Measurements from ENCODE around the gene CAPN2. TPM values are rescaled to one million over a fixed set of nuclear protein-coding genes. Genes with fewer than 3 reads are reported as not detected.
"Not testable (repeated sequence)": the region's sequence is repeated elsewhere in the genome, so short reads cannot be mapped to it uniquely, and the experiment has no call there.

The CAPN2 gene
- total and polyA plus RNA-seq, 3 donors from 2014 or later = 99.0 to 179 (median 174) TPM

DNA sequence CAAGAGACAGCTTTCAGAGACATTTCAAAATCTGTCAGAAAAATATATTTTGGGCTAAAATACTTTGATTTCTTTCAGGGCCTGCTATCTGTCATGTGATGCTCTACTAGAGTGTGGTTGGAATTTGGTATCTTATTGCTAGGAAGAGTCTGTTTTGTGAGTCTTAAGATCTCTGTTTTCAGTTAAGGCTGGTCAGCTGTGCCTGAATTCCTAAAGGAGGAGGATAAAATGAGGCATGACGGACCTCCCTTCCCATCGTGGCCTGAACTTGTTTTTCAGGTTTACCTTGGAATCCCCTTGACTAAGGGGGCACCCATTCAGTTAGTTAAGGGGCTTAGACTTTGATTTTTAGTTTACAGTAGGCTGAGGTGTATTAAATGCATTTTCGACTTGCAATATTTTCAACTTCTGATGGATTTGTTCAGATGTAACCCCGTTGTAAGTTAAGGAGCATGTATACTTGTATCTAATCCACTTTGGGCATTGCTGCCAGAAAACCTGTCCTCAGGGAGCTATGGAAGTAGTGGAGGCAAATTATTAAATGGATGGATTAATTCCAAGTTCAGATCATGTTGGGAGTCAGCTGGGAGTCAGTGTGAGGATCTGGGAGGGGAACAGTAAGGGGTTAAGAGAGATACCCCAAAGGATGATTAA lies 18.3 kb downstream of the CAPN2 start:
- no peak for DNase-seq

DNA sequence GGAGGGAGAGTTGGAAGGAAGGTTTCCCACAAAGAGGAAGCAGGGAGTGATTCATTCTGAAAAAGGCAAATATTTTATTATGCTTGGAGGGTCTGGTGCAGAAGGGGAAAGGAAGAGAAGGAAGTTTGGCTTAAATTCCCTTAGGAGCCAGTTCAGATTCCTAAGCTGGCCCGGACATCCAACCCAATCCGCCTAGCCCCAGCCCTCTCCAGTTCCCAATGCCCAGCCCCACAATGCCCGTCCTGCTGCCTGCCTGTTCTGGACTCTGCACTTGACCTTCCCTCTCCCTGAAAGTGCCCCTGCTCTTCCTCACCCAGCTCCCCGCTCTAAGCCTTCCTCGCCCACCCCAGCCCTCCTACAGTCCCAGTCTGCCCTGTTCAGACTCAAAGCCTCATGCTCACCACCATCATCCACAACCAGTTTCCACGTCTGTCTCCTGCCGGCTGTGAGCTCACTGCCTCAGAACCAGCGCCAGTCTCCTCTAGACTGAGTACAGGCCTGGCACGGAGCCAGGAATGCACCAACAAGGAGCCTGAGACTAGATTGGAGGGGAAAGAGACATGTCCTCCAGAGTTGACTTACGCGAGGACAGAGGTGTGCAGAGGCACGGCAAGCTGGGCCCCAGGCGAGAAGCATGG lies 18.9 kb downstream of the CAPN2 start:
- Histone ChIP-seq H3K9me3 (no peaks in the 10 kb centered on the region), H3K4me1 (peaks cover 70% of the 10 kb centered on the region), H3K27ac (no peak overlapping the region), H3K4me3 (no peak overlapping the region), H3K27me3 (no peaks in the 10 kb centered on the region), H3K36me3 (ENCODE audit: low read depth, missing control alignments) (no peaks in the 10 kb centered on the region)
- DNase-seq = peak; percentile 76
- 49 to 71% methylated on average over 13 of the region's 13 CpGs for WGBS, 2 donors
- intact Hi-C loops (cut with DNase I; ENCODE audit: low total_unique reads) = no loop called here
- TF ChIP-seq CTCF (IDR thresholded peaks at IDR 0.05) = no peak
- no peak for TF ChIP-seq POLR2A (IDR thresholded peaks at IDR 0.05)

More for the DNA sequence above, 18.3 kb downstream of the CAPN2 start:
- Histone ChIP-seq H3K4me3 (no peak overlapping the region), H3K4me1 (peaks cover 77% of the 10 kb centered on the region), H3K9me3 (no peaks in the 10 kb centered on the region), H3K27ac (no peak overlapping the region), H3K27me3 (no peaks in the 10 kb centered on the region), H3K36me3 (ENCODE audit: low read depth, missing control alignments) (no peaks in the 10 kb centered on the region)
- TF ChIP-seq POLR2A (IDR thresholded peaks at IDR 0.05) (no peak), CTCF (IDR thresholded peaks at IDR 0.05) (no peak)
- intact Hi-C loops (cut with DNase I; ENCODE audit: low total_unique reads) = no loop called here
- 59 to 61% methylated on average over 4 of the region's 4 CpGs for WGBS, 2 donors

- H3K9me3 ChIP-seq = no peaks in the 10 kb centered on the region
- 57 to 66% methylated on average over 6 of the region's 6 CpGs for WGBS, 2 donors
- intact Hi-C loops (cut with DNase I; ENCODE audit: low total_unique reads) = no loop called here
- H3K4me3 ChIP-seq = no peak overlapping the region
- TF ChIP-seq POLR2A (IDR thresholded peaks at IDR 0.05) (no peak), CTCF (IDR thresholded peaks at IDR 0.05) (no peak)
- H3K27ac ChIP-seq = peak overlapping the region in 1 of 2 donors; percentile 46
- no peak for DNase-seq
- no peaks in the 10 kb centered on the region for H3K27me3 ChIP-seq
- peaks cover 51% of the 10 kb centered on the region for H3K4me1 ChIP-seq
- H3K36me3 ChIP-seq (ENCODE audit: low read depth, missing control alignments) = no peaks in the 10 kb centered on the region
Observed at GRCh38 chr1:223732993-223733798, 20.9 kb downstream of the CAPN2 start.

GRCh38 chr1:223733898-223734852 lies 21.8 kb downstream of the CAPN2 start:
- WGBS, 2 donors = 51 to 66% methylated on average over 20 of the region's 20 CpGs
- H3K27ac ChIP-seq = peak overlapping the region in 1 of 2 donors; percentile 46
- no peaks in the 10 kb centered on the region for H3K27me3 ChIP-seq
- peaks cover 44% of the 10 kb centered on the region for H3K4me1 ChIP-seq
- H3K4me3 ChIP-seq = no peak overlapping the region
- no peaks in the 10 kb centered on the region for H3K9me3 ChIP-seq
- no peaks in the 10 kb centered on the region for H3K36me3 ChIP-seq (ENCODE audit: low read depth, missing control alignments)
- TF ChIP-seq POLR2A (IDR thresholded peaks at IDR 0.05) (no peak), CTCF (IDR thresholded peaks at IDR 0.05) (no peak)
- intact Hi-C loops (cut with DNase I; ENCODE audit: low total_unique reads) = no loop called here
- peak; percentile 56 for DNase-seq

DNA sequence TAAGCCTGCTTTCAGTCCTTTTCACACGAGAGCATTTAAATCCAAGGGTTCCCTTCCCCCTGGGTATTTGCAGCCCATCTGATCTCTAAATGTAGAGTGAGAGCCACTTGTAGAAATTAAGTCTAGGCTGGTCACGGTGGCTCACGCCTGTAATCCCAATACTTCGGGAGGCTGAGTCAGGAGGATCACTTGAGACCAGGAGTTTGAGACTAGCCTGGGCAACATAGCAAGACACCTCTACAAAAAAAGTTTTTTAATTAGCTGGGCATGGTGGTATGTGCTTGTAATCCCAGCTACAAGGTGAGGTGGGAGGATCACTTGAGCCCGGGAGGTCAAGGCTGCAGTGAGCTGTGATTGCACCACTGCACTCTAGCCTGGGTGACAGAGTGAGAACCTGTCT lies 24.3 kb downstream of the CAPN2 start:
- H3K27me3 ChIP-seq; H3K36me3 ChIP-seq (ENCODE audit: low read depth, missing control alignments); intact Hi-C loops (cut with DNase I; ENCODE audit: low total_unique reads); DNase-seq; H3K9me3 ChIP-seq; H3K27ac ChIP-seq; H3K4me3 ChIP-seq: not testable (repeated sequence)
- 91 to 97% methylated on average over 5 of the region's 5 CpGs for WGBS, 2 donors
- peaks cover 32% of the 10 kb centered on the region for H3K4me1 ChIP-seq

All from testis (tissue), 3 donors.